ENCODE results near the gene CER1.

CER1 gene, protein sequence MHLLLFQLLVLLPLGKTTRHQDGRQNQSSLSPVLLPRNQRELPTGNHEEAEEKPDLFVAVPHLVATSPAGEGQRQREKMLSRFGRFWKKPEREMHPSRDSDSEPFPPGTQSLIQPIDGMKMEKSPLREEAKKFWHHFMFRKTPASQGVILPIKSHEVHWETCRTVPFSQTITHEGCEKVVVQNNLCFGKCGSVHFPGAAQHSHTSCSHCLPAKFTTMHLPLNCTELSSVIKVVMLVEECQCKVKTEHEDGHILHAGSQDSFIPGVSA

GRCh38 chr9:14722391-14723035, at the start of gene CER1:
Gene CER1 (minus strand): TSS chr9:14722733. CDS start chr9:14722672, 61 bp downstream.
- DNase-seq, result no peak
- Mint-ChIP-seq H3K9me3 (no peaks in the 10 kb centered on the region), H3K36me3 (ENCODE audit: low read depth) (no peaks in the 10 kb centered on the region), H3K4me3 (no peak within 1 kb of the TSS), H3K4me1 (no peaks in the 10 kb centered on the region), H3K27ac (no peak within 1 kb of the TSS), H3K27me3 (peaks cover 15% of the 10 kb centered on the region)
- ATAC-seq, result no peak

DNA sequence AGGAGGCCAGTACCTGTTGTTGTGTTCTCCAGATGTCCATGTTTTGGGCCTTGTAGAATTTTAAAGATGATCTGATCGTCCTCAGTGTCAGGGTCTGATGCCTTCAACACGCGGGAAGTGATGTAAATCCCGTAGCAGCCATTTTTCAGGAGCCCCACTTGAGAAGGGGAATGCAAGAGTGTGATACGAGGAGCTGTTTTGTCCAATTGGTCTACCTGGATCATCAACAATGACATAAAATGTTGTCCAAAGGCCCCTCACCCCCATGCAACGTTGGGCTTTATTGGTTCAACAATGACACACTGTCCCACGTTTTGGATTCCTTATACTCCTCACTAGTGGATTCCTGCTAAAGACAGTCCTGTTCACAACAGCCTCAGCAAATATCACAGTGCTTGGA, 48.1 kb upstream of the CER1 start:
- Mint-ChIP-seq H3K9me3 (no peaks in the 10 kb centered on the region), H3K27me3 (peaks cover 12% of the 10 kb centered on the region), H3K4me3 (no peak overlapping the region)

DNA sequence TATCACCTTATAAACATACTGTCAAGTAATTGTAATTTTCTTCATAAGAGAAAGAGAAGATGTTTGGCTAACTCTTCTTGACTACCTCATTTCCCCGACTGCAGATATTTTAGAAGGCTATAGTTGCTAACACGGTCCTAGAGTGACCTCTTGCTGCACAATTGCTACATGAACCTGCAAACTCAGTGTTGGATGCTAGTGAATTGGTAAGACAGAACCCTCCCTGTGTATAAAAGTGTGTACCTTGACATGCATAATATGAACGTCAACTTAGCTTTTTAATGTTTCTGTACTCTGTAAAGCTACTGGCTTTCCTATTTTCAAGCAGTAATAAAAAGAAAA, 46.7 kb upstream of the CER1 start:
- no peak overlapping the region for H3K27ac Mint-ChIP-seq
- H3K36me3 Mint-ChIP-seq (ENCODE audit: low read depth), result no peaks in the 10 kb centered on the region
- ATAC-seq (no peak), DNase-seq (no peak)
- H3K4me3 Mint-ChIP-seq, result no peak overlapping the region
- peaks cover 12% of the 10 kb centered on the region for H3K27me3 Mint-ChIP-seq
- H3K9me3 Mint-ChIP-seq, result no peaks in the 10 kb centered on the region
- H3K4me1 Mint-ChIP-seq, result no peaks in the 10 kb centered on the region

More for the DNA sequence above, 48.1 kb upstream of the CER1 start:
- Mint-ChIP-seq H3K27ac (no peak overlapping the region), H3K4me1 (no peaks in the 10 kb centered on the region), H3K36me3 (ENCODE audit: low read depth) (no peaks in the 10 kb centered on the region)
- no peak for ATAC-seq
- DNase-seq, result no peak

GRCh38 chr9:14768405-14769229, 46.1 kb upstream of the CER1 start:
- Mint-ChIP-seq H3K36me3 (ENCODE audit: low read depth) (no peaks in the 10 kb centered on the region), H3K4me1 (no peaks in the 10 kb centered on the region), H3K4me3 (no peak overlapping the region), H3K27ac (no peak overlapping the region), H3K27me3 (peaks cover 13% of the 10 kb centered on the region), H3K9me3 (no peaks in the 10 kb centered on the region)
- ATAC-seq (no peak), DNase-seq (no peak)

GRCh38 chr9:14766299-14766698, 43.8 kb upstream of the CER1 start:
- Mint-ChIP-seq H3K27me3 (peaks cover 14% of the 10 kb centered on the region), H3K9me3 (no peaks in the 10 kb centered on the region), H3K27ac (no peak overlapping the region), H3K4me1 (no peaks in the 10 kb centered on the region), H3K36me3 (ENCODE audit: low read depth) (no peaks in the 10 kb centered on the region), H3K4me3 (no peak overlapping the region)
- DNase-seq (no peak), ATAC-seq (no peak)

- Mint-ChIP-seq H3K9me3 (no peaks in the 10 kb centered on the region), H3K36me3 (ENCODE audit: low read depth) (no peaks in the 10 kb centered on the region), H3K4me1 (no peaks in the 10 kb centered on the region), H3K4me3 (no peak overlapping the region), H3K27me3 (peaks cover 6% of the 10 kb centered on the region), H3K27ac (no peak overlapping the region)
- no peak for DNase-seq
- no peak for ATAC-seq
Observed at GRCh38 chr9:14761584-14761983, 39.1 kb upstream of the CER1 start.

DNA sequence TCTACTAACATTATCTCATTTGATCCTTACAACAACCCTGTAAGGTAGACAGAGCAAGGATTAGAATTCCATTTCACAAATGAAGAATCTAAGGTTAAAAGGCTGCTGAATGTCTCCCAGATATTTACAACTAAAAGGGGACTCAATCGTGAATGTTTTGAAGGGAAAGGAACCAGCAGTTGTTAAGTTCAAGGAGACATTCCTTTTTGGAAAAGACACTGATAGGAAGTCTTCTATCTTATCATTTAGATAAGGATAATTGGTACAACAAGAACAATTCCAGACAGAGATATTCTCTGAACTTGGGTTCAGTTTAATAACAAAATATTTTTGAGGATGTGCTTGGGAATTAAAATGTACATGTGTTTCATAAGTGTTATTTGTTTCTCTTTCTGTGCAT, 37.5 kb upstream of the CER1 start:
- Mint-ChIP-seq H3K27ac (no peak overlapping the region), H3K4me3 (no peak overlapping the region), H3K36me3 (ENCODE audit: low read depth) (no peaks in the 10 kb centered on the region), H3K27me3 (peaks cover 9% of the 10 kb centered on the region), H3K9me3 (no peaks in the 10 kb centered on the region), H3K4me1 (no peaks in the 10 kb centered on the region)
- ATAC-seq (no peak), DNase-seq (no peak)

DNA sequence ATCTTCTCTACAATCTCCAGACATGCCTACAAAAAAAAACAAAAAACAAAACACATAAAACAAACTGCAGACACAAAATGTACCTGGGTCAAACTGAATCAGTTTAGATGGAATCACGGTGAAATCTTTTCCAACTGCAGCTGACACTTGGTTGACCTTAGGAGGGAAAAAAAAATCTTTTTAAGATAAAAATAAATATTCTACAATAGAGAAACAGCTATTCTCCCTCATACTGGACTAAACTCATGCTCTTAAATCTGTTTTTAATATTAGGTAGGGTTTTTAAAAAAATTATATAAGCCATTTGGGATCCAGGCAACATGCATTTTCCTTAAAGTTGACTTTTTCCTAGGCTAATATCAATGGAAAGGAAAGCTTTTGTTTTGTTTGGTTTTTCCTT, 33.8 kb upstream of the CER1 start:
- no peak for ATAC-seq
- H3K36me3 Mint-ChIP-seq (ENCODE audit: low read depth), result no peaks in the 10 kb centered on the region
- H3K4me1 Mint-ChIP-seq, result no peaks in the 10 kb centered on the region
- no peak for DNase-seq
- no peaks in the 10 kb centered on the region for H3K9me3 Mint-ChIP-seq
- no peak overlapping the region for H3K4me3 Mint-ChIP-seq
- H3K27me3 Mint-ChIP-seq, result peaks cover 11% of the 10 kb centered on the region
- no peak overlapping the region for H3K27ac Mint-ChIP-seq

DNA sequence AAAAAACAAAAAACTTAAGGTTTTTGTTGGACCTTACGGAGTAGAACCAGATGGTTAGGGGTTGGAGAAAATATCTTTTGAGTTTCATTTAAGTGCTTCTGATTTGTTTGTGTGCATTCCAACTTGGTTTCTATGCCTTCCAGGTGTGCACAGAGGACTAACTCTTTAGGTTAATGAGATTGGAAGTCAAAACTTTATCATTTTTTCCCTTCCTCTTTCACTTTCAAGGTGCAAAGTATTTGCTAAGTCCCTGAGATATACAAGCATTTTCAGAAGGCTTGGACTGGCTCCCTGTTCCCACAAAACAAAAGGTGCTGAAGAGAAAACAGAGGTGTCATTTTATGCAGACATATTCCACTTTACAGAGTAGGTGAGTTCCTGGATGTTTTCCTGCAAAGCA, 30.3 kb upstream of the CER1 start:
- ATAC-seq (no peak), DNase-seq (no peak)
- no peaks in the 10 kb centered on the region for H3K9me3 Mint-ChIP-seq
- peaks cover 5% of the 10 kb centered on the region for H3K4me1 Mint-ChIP-seq
- peaks cover 20% of the 10 kb centered on the region for H3K27me3 Mint-ChIP-seq
- no peaks in the 10 kb centered on the region for H3K36me3 Mint-ChIP-seq (ENCODE audit: low read depth)
- no peak overlapping the region for H3K27ac Mint-ChIP-seq
- H3K4me3 Mint-ChIP-seq, result no peak overlapping the region

GRCh38 chr9:14752271-14752670, 29.7 kb upstream of the CER1 start:
- Mint-ChIP-seq H3K4me3 (no peak overlapping the region), H3K27ac (no peak overlapping the region), H3K9me3 (no peaks in the 10 kb centered on the region), H3K4me1 (peaks cover 5% of the 10 kb centered on the region), H3K36me3 (ENCODE audit: low read depth) (no peaks in the 10 kb centered on the region), H3K27me3 (peaks cover 20% of the 10 kb centered on the region)
- no peak for ATAC-seq
- no peak for DNase-seq

DNA sequence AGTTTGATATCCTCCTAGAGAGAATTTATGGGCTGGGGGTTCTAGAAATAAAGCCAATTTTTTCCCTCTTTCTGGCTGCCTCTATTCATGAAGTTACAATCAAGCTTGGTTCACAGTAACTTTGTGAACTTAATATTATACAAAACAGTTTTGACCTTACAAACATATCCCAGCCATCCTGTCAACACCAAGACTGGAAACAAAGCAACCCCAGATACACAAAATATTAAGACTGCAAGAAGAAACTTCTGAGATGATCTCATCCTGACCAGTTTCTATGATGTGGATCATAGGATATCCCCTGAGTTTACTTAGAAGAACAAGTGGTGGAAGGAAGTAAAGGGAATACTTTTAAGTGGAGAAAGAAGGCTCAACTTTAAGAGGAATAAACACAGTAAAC, 28.3 kb upstream of the CER1 start:
- Mint-ChIP-seq H3K4me1 (peaks cover 5% of the 10 kb centered on the region), H3K27me3 (peaks cover 17% of the 10 kb centered on the region), H3K4me3 (no peak overlapping the region), H3K9me3 (no peaks in the 10 kb centered on the region), H3K36me3 (ENCODE audit: low read depth) (no peaks in the 10 kb centered on the region), H3K27ac (no peak overlapping the region)
- no peak for ATAC-seq
- DNase-seq, result no peak

DNA sequence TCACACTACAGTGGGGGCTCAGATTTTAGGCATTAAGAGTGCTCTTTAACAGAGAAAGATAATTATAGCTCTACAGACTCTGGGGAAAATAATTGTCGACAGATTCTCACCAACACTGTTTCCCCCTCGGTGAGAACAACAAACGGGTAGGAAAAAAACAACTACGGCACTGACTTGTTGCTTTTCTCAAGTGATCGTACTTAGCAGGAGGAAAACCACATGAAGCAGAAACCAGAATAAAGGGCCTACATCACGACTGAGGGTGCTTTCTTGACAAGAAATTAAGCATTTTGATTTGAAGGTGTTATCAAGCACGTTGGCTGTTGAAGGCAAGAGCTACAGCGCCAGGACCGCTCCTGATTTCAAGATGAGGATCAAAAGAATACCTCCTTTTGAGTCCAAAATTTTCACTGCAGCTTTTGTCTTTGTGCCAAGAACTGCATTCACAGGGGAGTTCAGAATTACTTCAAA, 27.2 kb upstream of the CER1 start:
- Mint-ChIP-seq H3K9me3 (peaks cover 2% of the 10 kb centered on the region), H3K4me3 (no peak overlapping the region), H3K27me3 (peaks cover 17% of the 10 kb centered on the region), H3K4me1 (peaks cover 5% of the 10 kb centered on the region), H3K27ac (no peak overlapping the region), H3K36me3 (ENCODE audit: low read depth) (no peaks in the 10 kb centered on the region)
- no peak for DNase-seq
- no peak for ATAC-seq

DNA sequence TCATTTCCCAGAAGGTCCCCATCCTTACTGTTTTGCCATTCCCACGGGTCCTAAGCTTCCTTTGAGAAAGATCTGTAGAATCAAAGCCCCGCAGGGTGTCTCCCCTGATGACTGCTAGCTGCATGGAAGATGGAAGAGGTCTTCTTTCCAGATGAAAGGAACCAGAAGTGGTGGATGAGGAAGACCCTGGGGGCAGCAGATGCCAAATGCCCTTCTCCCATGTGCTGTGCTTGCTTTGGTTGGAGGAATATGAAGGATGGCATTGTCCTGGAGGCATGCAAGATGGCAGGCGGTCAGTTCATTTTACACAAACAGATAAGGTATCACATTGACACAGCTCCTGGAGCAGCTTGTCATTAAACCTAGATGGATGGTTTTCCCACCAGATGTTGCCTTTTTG, 25.8 kb upstream of the CER1 start:
- peaks cover 17% of the 10 kb centered on the region for H3K27me3 Mint-ChIP-seq
- DNase-seq, result no peak

GRCh38 chr9:14747111-14747510, 24.6 kb upstream of the CER1 start:
- DNase-seq, result no peak
- Mint-ChIP-seq H3K9me3 (peaks cover 4% of the 10 kb centered on the region), H3K27ac (no peak overlapping the region), H3K36me3 (ENCODE audit: low read depth) (no peaks in the 10 kb centered on the region), H3K4me3 (no peak overlapping the region), H3K27me3 (peaks cover 14% of the 10 kb centered on the region), H3K4me1 (peaks cover 5% of the 10 kb centered on the region)
- no peak for ATAC-seq

More for the DNA sequence above, 25.8 kb upstream of the CER1 start:
- H3K4me1 Mint-ChIP-seq, result peaks cover 5% of the 10 kb centered on the region
- ATAC-seq, result no peak
- H3K4me3 Mint-ChIP-seq, result no peak overlapping the region
- H3K27ac Mint-ChIP-seq, result no peak overlapping the region
- peaks cover 4% of the 10 kb centered on the region for H3K9me3 Mint-ChIP-seq
- H3K36me3 Mint-ChIP-seq (ENCODE audit: low read depth), result no peaks in the 10 kb centered on the region

- no peak overlapping the region for H3K4me3 Mint-ChIP-seq
- peaks cover 5% of the 10 kb centered on the region for H3K4me1 Mint-ChIP-seq
- H3K36me3 Mint-ChIP-seq (ENCODE audit: low read depth), result no peaks in the 10 kb centered on the region
- H3K9me3 Mint-ChIP-seq, result peaks cover 4% of the 10 kb centered on the region
- ATAC-seq (no peak), DNase-seq (no peak)
- peaks cover 12% of the 10 kb centered on the region for H3K27me3 Mint-ChIP-seq
- no peak overlapping the region for H3K27ac Mint-ChIP-seq
Observed at GRCh38 chr9:14746626-14747025, 24.1 kb upstream of the CER1 start.

Measured in activated naive CD8-positive, alpha-beta T cell treated with anti-CD3 and anti-CD28 coated beads, Interleukin-2, amount 50 U/mL, for 24 hours (primary cell).